LoVo (cell line): ENCODE measurements around the gene NIT2.

Experiments used
- DNase-seq: peaks from one replicate; pipeline ENCODE4 v3.0.0-alpha.2; 2016; ENCODE audit warnings: low spot score

The NIT2 gene

DNA sequence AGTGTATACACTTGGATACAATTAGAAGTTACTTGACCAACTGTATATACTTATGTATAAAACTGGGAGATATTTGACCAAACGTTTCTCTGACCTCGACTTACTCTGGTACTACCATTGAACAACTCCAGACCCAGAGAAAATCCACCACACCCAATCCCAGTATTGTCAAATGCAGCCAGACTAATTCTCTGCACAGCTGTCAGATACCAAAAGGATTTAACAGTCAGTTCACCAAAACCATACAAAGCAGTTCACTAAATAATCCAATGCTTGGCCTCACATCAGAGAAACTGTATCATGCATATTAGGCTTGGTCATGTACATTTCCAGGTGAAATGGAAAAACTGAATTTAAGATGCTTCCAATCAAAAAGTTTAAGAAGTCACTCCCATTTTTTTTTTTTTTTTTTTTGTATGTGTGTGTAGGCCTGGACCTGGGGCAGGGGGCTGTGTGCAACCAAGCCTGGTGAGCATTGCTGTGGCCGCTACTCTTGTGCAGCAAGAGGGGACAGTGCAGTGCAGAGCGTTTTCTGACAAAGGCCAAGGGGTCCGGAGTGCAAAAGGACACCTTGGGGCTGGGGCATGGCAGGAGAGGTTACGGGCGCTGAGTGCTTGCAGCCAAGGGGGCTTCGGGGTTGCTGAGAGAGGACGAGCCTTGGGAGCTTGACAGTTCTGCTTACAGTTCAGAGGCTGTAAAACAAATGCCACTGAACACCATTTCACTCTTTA, 64.9 kb downstream of the NIT2 start:
- no peak for DNase-seq

DNA sequence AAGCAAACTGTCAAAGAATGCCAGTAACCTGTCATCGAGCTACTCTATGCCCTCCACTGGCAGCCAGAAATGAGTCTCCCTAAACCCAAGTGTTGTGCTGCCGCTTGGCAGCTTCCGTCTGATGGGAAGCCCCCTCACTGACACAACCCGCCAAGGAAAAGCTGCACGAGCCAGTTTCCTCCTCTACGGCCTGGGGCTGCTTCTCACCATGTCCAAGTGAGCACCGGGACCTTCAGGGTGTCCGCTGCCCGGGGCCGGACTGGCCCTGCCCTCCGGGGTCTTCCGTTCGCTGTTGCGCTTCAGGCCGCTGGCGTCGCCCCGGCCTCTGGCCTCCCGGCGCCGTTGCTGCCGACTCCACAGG, 65.8 kb downstream of the NIT2 start:
- DNase-seq = no peak

DNA sequence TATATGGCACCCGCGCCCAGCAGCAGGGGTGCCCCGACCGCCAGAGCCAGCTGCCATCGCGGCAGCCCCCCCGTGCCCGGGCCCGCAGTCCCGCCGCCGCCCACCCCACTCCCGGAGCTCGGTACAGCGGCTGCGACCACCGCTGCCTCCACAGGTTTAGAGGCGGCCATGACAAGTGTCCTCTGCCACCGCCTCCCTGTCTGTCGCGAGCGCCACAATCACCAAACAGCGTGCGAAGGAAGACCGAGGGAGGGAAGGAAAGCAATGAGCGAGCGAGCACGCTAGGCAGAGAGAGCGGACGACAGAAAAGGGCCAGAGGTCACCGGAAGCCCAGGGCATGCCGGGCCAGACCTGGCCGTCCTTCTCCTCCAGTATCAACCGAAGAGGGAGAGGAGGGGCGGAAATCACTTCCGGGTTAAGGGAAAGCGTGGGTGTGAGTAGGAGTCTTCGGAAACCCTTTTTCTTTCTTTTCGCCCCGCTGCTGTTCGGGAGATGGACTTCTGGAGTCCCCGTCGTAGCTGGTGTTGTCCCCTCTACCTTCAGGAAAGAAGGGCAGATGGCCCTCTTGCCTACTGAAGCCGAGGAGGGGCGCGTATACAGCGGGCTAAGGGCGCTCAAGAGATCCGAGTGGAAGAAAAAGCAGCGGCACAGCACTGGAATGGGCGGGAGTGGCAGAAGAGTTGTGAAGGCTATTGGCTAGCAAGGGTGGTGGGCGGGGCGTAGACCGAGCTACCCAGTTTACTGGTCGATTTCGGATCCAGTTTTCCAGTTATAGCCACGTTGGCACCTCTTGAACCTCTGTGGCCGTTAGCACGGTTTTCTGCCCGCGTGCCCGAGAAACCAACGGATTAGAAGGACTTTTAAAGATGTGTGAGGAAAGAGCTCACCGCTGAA, 66.5 kb downstream of the NIT2 start, which contains the start of the genes LNP1 and TOMM70:
LNP1 (plus strand) TSS at position 760 of the 894 bp plus-strand sequence. CDS start 28,191 bp downstream, outside the sequence.
TOMM70 (minus strand) TSS at position 310 of the 894 bp plus-strand sequence; CDS start at position 170, 140 bp downstream.
- peak; percentile 93 for DNase-seq

DNA sequence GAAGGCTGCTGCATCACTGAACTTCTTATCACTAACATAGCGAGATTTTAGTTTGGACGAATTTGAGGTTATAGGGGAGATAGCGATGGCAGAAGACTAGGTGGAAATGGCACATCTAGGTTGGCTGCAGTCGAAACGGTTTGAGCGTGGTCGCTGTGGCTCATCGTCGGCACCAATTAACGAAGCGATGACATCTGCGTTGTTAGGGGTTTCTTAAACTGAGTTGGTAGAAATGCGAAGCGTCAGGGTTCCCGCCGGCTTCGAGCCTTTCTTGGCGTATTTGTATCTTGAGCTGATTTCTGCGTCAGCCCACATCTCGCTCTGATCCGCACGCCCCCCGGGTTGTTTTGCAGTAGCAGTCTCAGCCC, 67.1 kb downstream of the NIT2 start:
- DNase-seq = no peak

DNA sequence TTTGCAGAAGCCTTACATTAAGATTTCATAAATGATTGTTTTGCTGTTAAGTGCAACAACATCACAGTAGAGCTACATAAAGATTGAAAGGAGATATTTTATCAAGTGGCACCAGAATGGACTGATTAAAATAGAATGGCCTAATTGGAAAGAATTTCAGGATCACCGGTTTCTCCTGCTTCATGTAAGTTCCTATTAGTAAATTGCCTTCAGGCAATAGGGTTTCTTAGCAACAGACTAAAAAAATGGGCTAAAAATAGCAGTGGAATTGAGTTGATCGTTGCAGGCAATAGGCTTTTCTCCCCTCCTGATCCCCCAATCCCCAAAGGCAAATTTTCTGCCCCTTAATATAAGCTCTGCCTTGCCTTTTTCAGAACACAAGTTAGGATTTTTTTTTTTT, 67.7 kb downstream of the NIT2 start:
- DNase-seq = no peak

DNA sequence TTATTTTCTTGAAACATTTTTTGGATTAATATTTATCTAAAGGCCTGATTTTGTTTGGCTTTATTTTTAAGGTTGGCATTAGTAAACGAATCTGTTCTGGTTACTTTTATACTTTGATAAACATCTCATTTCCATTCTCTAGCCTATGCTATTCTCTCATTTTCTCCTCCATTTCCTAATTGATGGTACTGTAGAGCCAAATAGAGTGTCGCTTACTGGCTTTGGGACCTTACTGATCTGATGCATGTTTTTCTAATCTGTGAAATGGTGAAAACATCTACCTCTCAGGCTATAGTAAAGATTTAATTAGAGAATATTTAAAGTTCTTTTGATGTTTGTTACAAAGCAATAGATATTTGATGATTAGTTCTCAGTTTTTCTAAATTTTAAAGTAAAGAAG, 68.3 kb downstream of the NIT2 start:
- DNase-seq = no peak

DNA sequence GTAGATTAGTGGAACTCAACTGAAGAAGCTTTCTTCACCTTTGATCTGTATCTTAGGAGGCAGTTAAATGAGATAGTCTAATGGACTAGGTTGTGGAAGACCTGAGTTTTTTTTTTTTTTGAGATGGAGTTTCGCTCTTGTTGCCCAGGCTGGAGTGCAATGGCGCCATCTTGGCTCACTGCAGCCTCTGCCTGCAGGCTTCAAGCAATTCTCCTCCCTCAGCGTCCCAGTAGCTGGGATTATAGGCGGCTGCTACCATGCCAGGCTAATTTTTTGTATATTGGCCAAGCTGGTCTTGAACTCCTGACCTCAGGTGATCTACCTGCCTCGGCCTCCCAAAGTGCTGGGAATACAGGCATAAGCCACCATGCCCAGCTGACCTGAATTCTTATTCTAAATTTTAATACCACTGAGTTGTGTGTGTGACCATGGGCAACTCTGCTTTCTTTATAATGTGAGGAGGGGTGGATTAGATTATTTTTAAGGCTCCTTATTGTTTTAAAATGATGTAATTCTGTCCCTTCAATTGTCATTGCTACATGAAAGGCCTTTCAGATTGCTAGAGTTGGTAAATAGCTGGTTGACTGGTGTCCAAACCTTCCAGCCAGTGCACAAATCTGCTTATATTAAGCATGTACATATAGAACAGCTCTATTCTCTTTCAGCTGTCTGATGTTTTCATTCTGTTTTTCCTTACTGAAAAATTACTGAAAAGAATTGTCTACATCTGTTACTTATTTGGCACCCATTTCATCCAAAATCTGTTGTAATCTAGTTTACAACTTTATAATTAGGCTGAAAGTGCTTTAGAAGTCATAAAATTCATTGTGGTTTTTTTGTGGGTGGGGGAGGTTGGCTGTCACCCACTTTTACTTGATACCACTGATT, 69.0 kb downstream of the NIT2 start:
- no peak for DNase-seq

DNA sequence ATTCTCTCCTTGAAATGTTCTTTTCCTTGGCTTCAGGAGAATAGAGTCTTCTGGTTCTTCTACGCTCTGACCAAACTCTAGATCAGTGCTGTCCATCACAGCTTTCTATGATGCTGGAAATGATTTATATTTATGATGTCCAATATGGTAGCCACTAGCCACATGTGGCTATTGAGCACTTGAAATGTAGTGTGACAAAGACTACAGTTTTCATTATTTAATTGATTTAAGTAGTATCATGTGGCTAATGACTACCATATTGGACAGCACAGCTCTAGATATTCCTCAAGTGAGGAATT, 69.6 kb downstream of the NIT2 start:
- no peak for DNase-seq

DNA sequence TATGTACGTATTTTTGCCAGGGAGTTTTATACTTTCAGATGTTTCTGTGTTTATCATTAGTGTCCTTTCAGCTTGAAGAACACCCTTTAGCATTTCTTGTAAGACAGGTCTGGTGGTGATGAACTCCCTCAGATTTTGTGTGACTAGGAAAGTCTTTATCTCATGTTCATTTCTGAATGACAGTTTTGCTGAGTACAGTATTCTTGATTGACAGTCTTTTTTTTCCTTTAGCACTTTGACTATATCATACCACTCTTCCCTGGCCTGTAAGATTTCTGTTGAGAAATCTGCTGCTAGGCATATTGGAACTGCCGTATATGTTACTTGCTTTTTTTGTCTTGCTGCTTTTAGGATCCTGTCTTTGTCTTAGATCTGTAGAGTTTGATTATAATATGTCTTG, 72.6 kb downstream of the NIT2 start:
- no peak for DNase-seq

DNA sequence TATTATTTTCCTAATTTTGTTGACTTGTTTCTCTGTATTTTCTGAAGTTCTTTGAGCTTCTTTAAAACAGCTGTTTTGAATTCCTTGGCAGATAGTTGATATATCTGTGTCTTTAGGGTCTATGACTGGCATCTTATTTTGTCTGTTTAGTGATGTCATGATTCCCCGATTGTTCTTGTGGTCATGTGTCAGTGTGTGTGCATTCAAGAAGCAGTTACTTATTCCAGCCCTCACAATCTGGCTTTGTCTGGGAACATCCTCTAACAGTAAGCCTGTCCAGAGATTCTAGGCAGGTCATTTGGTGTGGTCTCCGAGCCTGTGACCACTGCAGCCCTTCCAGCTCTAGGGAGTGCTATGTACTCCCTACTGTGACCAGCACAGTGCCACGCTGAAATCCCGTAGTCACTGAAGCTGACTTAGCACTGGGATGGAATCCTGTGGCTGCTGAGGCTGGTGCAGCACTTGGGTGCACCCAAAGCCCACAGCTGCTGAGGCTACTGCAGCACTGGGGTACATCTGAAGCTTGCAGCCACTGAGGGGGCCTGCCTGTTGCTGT, 73.5 kb downstream of the NIT2 start:
- DNase-seq = no peak
